Measurements from ENCODE around the gene BOLA1. TPM values are rescaled to one million over a fixed set of nuclear protein-coding genes. Genes with fewer than 3 reads are reported as not detected.
"Not testable (repeated sequence)": the region's sequence is repeated elsewhere in the genome, so short reads cannot be mapped to it uniquely, and the experiment has no call there.

The BOLA1 gene
- total and polyA plus RNA-seq, 2 donors from 2014 or later, result 14.3 to 44.0 TPM

DNA sequence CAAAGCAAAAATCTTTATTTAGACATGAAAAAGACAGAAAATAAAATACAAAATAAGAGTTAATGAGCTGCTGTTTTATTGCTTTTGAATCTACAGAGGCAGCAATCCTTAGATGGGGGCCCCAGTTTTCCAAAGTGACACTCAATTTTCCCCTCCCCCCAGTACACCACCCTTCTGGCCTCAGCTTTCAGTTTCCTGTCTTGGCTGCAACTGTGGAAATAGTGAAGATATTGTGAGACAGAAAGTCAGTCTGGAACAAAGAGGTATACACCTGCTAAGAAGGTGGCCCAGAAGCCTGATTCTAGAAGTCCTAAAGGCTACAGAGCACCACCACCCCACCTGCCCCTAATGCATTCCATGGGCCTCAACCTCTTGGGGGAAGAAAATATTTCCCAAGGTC, 38.4 kb downstream of the BOLA1 start:
- TF ChIP-seq, protein P1, sequence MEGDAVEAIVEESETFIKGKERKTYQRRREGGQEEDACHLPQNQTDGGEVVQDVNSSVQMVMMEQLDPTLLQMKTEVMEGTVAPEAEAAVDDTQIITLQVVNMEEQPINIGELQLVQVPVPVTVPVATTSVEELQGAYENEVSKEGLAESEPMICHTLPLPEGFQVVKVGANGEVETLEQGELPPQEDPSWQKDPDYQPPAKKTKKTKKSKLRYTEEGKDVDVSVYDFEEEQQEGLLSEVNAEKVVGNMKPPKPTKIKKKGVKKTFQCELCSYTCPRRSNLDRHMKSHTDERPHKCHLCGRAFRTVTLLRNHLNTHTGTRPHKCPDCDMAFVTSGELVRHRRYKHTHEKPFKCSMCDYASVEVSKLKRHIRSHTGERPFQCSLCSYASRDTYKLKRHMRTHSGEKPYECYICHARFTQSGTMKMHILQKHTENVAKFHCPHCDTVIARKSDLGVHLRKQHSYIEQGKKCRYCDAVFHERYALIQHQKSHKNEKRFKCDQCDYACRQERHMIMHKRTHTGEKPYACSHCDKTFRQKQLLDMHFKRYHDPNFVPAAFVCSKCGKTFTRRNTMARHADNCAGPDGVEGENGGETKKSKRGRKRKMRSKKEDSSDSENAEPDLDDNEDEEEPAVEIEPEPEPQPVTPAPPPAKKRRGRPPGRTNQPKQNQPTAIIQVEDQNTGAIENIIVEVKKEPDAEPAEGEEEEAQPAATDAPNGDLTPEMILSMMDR (IDR thresholded peaks at IDR 0.05; ENCODE audit: borderline replicate concordance, extremely low read depth, insufficient read depth), result no peak
- H3K4me1 ChIP-seq (ENCODE audit: control insufficient read depth in 2 of 3, insufficient read depth in 2 of 3, low read depth in 1 of 3, low read length in 3 of 3), result peaks cover 0 to 19% (median 11%) of the 10 kb centered on the region in 3 donors
- DNase-seq, result no peak
- H3K36me3 ChIP-seq (ENCODE audit: control insufficient read depth in 2 of 3, insufficient read depth in 3 of 3, low read length in 3 of 3), result peaks cover 0 to 9% (median 0%) of the 10 kb centered on the region in 3 donors
- H3K27me3 ChIP-seq (ENCODE audit: control insufficient read depth, insufficient read depth, low read length), result no peaks in the 10 kb centered on the region
- no peaks in the 10 kb centered on the region for H3K9me3 ChIP-seq (ENCODE audit: control insufficient read depth in 2 of 3, insufficient read depth in 1 of 3, low read length in 3 of 3)
- intact Hi-C loops (cut with DNase I), result no loop called here
- no peak for FAIRE-seq
- H3K9ac ChIP-seq (ENCODE audit: low read length in 3 of 3), result peak overlapping the region in 1 of 3 donors; percentile 34
- H3K4me3 ChIP-seq (ENCODE audit: low read length in 3 of 3), result no peak overlapping the region
- H3K27ac ChIP-seq (ENCODE audit: low read depth in 2 of 2, low read length in 2 of 2), result no peak overlapping the region

DNA sequence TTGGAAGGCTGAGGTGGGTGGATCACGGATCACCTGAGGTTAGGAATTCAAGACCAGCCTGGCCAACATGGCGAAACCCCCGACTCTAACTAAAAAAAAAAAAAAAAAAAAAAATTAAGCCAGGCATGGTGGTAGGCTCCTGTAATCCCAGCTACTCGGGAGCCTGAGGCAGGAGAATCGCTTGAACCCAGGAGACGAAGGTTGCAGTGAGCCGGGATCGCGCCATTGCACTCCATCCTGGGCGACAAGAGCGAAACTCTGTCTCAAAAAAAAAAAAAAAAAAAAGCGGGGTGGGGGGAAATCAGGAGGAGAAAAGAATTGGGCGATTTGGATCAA, 39.3 kb downstream of the BOLA1 start:
- H3K27me3 ChIP-seq (ENCODE audit: control insufficient read depth, insufficient read depth, low read length); DNase-seq; intact Hi-C loops (cut with DNase I); H3K36me3 ChIP-seq (ENCODE audit: control insufficient read depth in 2 of 3, insufficient read depth in 3 of 3, low read length in 3 of 3); FAIRE-seq; H3K9me3 ChIP-seq (ENCODE audit: control insufficient read depth in 2 of 3, insufficient read depth in 1 of 3, low read length in 3 of 3); H3K9ac ChIP-seq (ENCODE audit: low read length in 3 of 3): not testable (repeated sequence)
- Histone ChIP-seq H3K4me1 (ENCODE audit: control insufficient read depth in 2 of 3, insufficient read depth in 2 of 3, low read depth in 1 of 3, low read length in 3 of 3) (peaks cover 0 to 19% (median 11%) of the 10 kb centered on the region in 3 donors), H3K4me3 (ENCODE audit: low read length in 3 of 3) (peak overlapping the region in 1 of 3 donors; percentile 11), H3K27ac (ENCODE audit: low read depth in 2 of 2, low read length in 2 of 2) (peak overlapping the region; percentile 10 to 68)

DNA sequence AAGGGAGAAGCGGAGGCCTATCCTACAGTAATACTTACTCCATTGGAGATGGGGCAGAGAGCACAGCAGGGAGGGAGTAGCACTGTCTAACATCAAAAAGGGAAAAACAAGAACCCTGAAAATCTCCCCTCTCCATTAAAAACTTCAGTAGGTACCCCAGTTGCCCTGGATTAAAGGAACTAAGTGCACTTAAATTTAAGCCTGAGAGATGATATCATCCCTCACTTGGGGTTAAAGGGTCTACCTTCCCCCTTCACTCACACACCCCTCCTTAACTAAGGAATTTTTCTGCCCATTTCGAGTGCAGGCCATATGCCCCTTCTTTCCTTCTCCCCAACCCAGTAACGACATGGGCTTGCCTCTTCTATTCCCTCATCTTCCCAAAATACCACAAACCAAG, 41.1 kb downstream of the BOLA1 start:
- peaks cover 0 to 19% (median 11%) of the 10 kb centered on the region in 3 donors for H3K4me1 ChIP-seq (ENCODE audit: control insufficient read depth in 2 of 3, insufficient read depth in 2 of 3, low read depth in 1 of 3, low read length in 3 of 3)
- no peak overlapping the region for H3K4me3 ChIP-seq (ENCODE audit: low read length in 3 of 3)
- intact Hi-C loops (cut with DNase I), result no loop called here
- H3K27ac ChIP-seq (ENCODE audit: low read depth in 2 of 2, low read length in 2 of 2), result peak overlapping the region in 1 of 2 donors; percentile 7
- no peaks in the 10 kb centered on the region for H3K27me3 ChIP-seq (ENCODE audit: control insufficient read depth, insufficient read depth, low read length)
- peaks cover under 1 to 7% (median 6%) of the 10 kb centered on the region in 3 donors for H3K36me3 ChIP-seq (ENCODE audit: control insufficient read depth in 2 of 3, insufficient read depth in 3 of 3, low read length in 3 of 3)
- no peaks in the 10 kb centered on the region for H3K9me3 ChIP-seq (ENCODE audit: control insufficient read depth in 2 of 3, insufficient read depth in 1 of 3, low read length in 3 of 3)
- DNase-seq, result no peak
- H3K9ac ChIP-seq (ENCODE audit: low read length in 3 of 3), result no peak overlapping the region
- TF ChIP-seq, protein P1 (IDR thresholded peaks at IDR 0.05; ENCODE audit: borderline replicate concordance, extremely low read depth, insufficient read depth), result no peak
- FAIRE-seq, result no peak

DNA sequence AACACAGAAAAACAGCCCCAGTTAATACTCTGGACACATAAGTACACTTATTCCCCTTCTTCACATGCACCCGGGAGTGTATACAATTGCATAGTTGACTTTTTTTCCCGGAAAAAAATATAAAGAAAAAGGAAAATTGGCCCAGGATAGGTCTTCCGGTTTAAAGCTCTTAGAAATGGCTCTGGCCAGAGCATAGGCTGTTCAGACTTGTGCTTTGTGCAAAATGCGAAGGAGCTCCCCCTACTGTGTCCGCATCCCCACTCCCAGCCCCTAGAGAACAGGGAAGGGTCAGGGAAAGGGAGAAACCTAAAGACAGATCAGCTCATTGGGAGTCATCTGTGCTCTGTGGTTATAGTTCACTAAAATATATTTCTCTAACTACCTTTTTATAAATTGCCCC, 42.8 kb downstream of the BOLA1 start:
- no peak overlapping the region for H3K27ac ChIP-seq (ENCODE audit: low read depth in 2 of 2, low read length in 2 of 2)
- DNase-seq (peak in 3 of 5 donors; percentile 46 to 82 (median 62)), FAIRE-seq (no peak)
- intact Hi-C loops (cut with DNase I), result no loop called here
- H3K36me3 ChIP-seq (ENCODE audit: control insufficient read depth in 2 of 3, insufficient read depth in 3 of 3, low read length in 3 of 3), result peaks cover 2 to 11% (median 6%) of the 10 kb centered on the region in 3 donors
- no peak overlapping the region for H3K4me3 ChIP-seq (ENCODE audit: low read length in 3 of 3)
- peaks cover 0 to 11% (median 7%) of the 10 kb centered on the region in 3 donors for H3K4me1 ChIP-seq (ENCODE audit: control insufficient read depth in 2 of 3, insufficient read depth in 2 of 3, low read depth in 1 of 3, low read length in 3 of 3)
- no peaks in the 10 kb centered on the region for H3K27me3 ChIP-seq (ENCODE audit: control insufficient read depth, insufficient read depth, low read length)
- H3K9me3 ChIP-seq (ENCODE audit: control insufficient read depth in 2 of 3, insufficient read depth in 1 of 3, low read length in 3 of 3), result no peaks in the 10 kb centered on the region
- H3K9ac ChIP-seq (ENCODE audit: low read length in 3 of 3), result no peak overlapping the region
- TF ChIP-seq, protein P1 (IDR thresholded peaks at IDR 0.05; ENCODE audit: borderline replicate concordance, extremely low read depth, insufficient read depth), result peak; percentile 27

Measured in kidney (tissue), 14 donors.